HG02885 (cell line): Measurements from ENCODE around the gene UQCR10.

Source experiments
- ATAC-seq: cut with Tn5 transposase; IDR thresholded peaks from one replicate; pipeline ENCODE4 v1.9.1; 2021; ENCODE audit warnings: mild to moderate bottlenecking; ENCODE audit not compliant: unreplicated experiment, poor library complexity

UQCR10 gene

GRCh38 chr22:29790061-29790460 lies 22.9 kb downstream of the UQCR10 start:
- no peak for ATAC-seq

GRCh38 chr22:29793396-29793795 lies 26.2 kb downstream of the UQCR10 start:
- no peak for ATAC-seq

GRCh38 chr22:29795663-29796062 lies 28.5 kb downstream of the UQCR10 start:
- ATAC-seq: no peak

- no peak for ATAC-seq
Observed at GRCh38 chr22:29797351-29797750, 30.2 kb downstream of the UQCR10 start.

- no peak for ATAC-seq
Observed at GRCh38 chr22:29798318-29798717, 31.1 kb downstream of the UQCR10 start.

- no peak for ATAC-seq
Observed at GRCh38 chr22:29798801-29799200, 31.6 kb downstream of the UQCR10 start.

- no peak for ATAC-seq
Observed at GRCh38 chr22:29799217-29799680, 32.1 kb downstream of the UQCR10 start.

GRCh38 chr22:29801153-29801552 lies 34.0 kb downstream of the UQCR10 start:
- no peak for ATAC-seq

- no peak for ATAC-seq
Observed at GRCh38 chr22:29801796-29802195, 34.6 kb downstream of the UQCR10 start.

GRCh38 chr22:29803190-29803589 lies 36.0 kb downstream of the UQCR10 start:
- ATAC-seq: no peak

GRCh38 chr22:29804985-29805384 lies 37.8 kb downstream of the UQCR10 start:
- no peak for ATAC-seq

GRCh38 chr22:29806196-29806595 lies 39.0 kb downstream of the UQCR10 start:
- no peak for ATAC-seq

- no peak for ATAC-seq
Observed at GRCh38 chr22:29810216-29810615, 43.0 kb downstream of the UQCR10 start.

GRCh38 chr22:29811377-29811776 lies 44.2 kb downstream of the UQCR10 start:
- ATAC-seq: no peak

GRCh38 chr22:29813126-29813525 lies 46.0 kb downstream of the UQCR10 start:
- ATAC-seq: no peak

- ATAC-seq: no peak
Observed at GRCh38 chr22:29813563-29813962, 46.4 kb downstream of the UQCR10 start.

- no peak for ATAC-seq
Observed at GRCh38 chr22:29814003-29814402, 46.8 kb downstream of the UQCR10 start.

GRCh38 chr22:29815580-29815979 lies 48.4 kb downstream of the UQCR10 start:
- ATAC-seq: no peak

- ATAC-seq: no peak
Observed at GRCh38 chr22:29816128-29816527, 49.0 kb downstream of the UQCR10 start.

GRCh38 chr22:29816539-29816938 lies 49.4 kb downstream of the UQCR10 start:
- no peak for ATAC-seq

GRCh38 chr22:29816980-29817379 lies 49.8 kb downstream of the UQCR10 start:
- ATAC-seq: no peak

- ATAC-seq: no peak
Observed at GRCh38 chr22:29817724-29818123, 50.6 kb downstream of the UQCR10 start.

- ATAC-seq: no peak
Observed at GRCh38 chr22:29819501-29819900, 52.3 kb downstream of the UQCR10 start.
